Measurements from ENCODE around the gene TBC1D25. TPM values are rescaled to one million over a fixed set of nuclear protein-coding genes. Genes with fewer than 3 reads are reported as not detected.
A peak's percentile ranks its signal among the peaks of the same experiment; 100 is the strongest.

Gene TBC1D25
- total RNA-seq, 2 donors from 2014 or later = 8.1 to 11.6 TPM

DNA sequence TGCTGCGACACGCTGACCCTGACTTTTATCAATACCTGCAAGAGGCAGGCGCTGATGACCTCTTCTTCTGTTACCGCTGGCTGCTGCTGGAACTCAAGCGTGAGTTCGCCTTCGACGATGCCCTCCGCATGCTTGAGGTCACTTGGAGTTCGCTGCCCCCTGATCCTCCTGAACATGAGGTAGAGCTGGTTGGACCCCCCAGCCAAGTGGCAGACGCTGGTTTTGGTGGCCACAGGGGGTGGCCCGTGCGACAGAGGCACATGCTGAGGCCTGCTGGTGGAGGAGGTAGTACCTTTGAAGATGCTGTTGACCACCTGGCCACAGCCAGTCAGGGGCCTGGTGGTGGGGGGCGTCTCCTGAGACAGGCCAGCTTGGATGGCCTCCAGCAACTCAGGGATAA, 20.5 kb downstream of the TBC1D25 start:
- TF ChIP-seq, protein P1, sequence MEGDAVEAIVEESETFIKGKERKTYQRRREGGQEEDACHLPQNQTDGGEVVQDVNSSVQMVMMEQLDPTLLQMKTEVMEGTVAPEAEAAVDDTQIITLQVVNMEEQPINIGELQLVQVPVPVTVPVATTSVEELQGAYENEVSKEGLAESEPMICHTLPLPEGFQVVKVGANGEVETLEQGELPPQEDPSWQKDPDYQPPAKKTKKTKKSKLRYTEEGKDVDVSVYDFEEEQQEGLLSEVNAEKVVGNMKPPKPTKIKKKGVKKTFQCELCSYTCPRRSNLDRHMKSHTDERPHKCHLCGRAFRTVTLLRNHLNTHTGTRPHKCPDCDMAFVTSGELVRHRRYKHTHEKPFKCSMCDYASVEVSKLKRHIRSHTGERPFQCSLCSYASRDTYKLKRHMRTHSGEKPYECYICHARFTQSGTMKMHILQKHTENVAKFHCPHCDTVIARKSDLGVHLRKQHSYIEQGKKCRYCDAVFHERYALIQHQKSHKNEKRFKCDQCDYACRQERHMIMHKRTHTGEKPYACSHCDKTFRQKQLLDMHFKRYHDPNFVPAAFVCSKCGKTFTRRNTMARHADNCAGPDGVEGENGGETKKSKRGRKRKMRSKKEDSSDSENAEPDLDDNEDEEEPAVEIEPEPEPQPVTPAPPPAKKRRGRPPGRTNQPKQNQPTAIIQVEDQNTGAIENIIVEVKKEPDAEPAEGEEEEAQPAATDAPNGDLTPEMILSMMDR (IDR thresholded peaks at IDR 0.05) = no peak
- no peaks in the 10 kb centered on the region for H3K4me1 ChIP-seq
- H3K27ac ChIP-seq = no peak overlapping the region
- H3K9ac ChIP-seq (ENCODE audit: low read depth in 2 of 2, low read length in 2 of 2) = no peak overlapping the region
- no peak overlapping the region for H3K4me3 ChIP-seq
- intact Hi-C loops (cut with DNase I) = no loop called here
- no peaks in the 10 kb centered on the region for H3K9me3 ChIP-seq
- H3K27me3 ChIP-seq = no peaks in the 10 kb centered on the region
- DNase-seq = no peak
- H3K36me3 ChIP-seq = no peaks in the 10 kb centered on the region

DNA sequence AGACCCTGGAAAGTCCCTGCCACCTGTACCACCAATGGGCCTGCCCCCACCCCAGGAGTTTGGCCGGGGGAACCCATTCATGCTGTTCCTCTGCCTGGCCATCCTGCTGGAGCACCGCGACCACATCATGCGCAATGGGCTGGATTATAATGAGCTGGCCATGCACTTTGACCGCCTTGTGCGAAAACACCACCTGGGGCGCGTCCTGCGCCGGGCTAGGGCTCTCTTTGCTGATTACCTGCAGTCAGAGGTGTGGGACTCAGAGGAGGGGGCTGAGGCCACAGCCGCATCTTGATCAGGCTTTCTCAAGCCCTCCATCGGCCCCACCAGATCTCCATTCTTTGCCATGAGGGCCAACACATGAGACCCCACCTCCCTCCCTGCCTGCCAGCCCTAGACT, 21.2 kb downstream of the TBC1D25 start:
- no peaks in the 10 kb centered on the region for H3K4me1 ChIP-seq
- intact Hi-C loops (cut with DNase I) = no loop called here

DNA sequence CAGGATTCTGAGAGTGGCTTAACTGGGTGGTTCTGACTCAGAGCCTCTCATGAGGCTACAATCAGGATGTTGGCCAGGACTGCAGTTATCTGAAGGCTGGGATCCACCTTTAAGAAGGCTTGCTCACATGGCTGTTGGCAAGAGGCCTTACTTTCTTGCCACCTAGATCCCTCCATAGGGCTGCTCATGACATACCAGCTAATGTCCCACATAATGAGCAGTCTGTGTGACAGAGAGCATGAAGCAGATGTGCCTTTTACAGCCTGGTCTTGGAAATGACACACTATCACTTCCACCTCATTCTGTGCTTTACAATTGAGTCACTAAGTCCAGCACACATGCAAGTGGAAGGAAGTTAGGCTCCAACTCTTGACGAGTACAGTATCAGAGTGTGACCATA, 30.4 kb downstream of the TBC1D25 start:
- H3K4me1 ChIP-seq = no peaks in the 10 kb centered on the region
- H3K27me3 ChIP-seq = no peaks in the 10 kb centered on the region
- TF ChIP-seq, protein P1 (IDR thresholded peaks at IDR 0.05) = no peak
- H3K27ac ChIP-seq = no peak overlapping the region
- no peaks in the 10 kb centered on the region for H3K9me3 ChIP-seq
- no peak overlapping the region for H3K4me3 ChIP-seq
- no peak for DNase-seq
- no peaks in the 10 kb centered on the region for H3K36me3 ChIP-seq
- intact Hi-C loops (cut with DNase I) = no loop called here
- H3K9ac ChIP-seq (ENCODE audit: low read depth in 2 of 2, low read length in 2 of 2) = no peak overlapping the region

More for the DNA sequence above, 21.2 kb downstream of the TBC1D25 start:
- no peaks in the 10 kb centered on the region for H3K36me3 ChIP-seq
- H3K9ac ChIP-seq (ENCODE audit: low read depth in 2 of 2, low read length in 2 of 2) = no peak overlapping the region
- TF ChIP-seq, protein P1 (IDR thresholded peaks at IDR 0.05) = no peak
- no peak for DNase-seq
- no peaks in the 10 kb centered on the region for H3K9me3 ChIP-seq
- no peak overlapping the region for H3K4me3 ChIP-seq
- H3K27me3 ChIP-seq = no peaks in the 10 kb centered on the region
- no peak overlapping the region for H3K27ac ChIP-seq

DNA sequence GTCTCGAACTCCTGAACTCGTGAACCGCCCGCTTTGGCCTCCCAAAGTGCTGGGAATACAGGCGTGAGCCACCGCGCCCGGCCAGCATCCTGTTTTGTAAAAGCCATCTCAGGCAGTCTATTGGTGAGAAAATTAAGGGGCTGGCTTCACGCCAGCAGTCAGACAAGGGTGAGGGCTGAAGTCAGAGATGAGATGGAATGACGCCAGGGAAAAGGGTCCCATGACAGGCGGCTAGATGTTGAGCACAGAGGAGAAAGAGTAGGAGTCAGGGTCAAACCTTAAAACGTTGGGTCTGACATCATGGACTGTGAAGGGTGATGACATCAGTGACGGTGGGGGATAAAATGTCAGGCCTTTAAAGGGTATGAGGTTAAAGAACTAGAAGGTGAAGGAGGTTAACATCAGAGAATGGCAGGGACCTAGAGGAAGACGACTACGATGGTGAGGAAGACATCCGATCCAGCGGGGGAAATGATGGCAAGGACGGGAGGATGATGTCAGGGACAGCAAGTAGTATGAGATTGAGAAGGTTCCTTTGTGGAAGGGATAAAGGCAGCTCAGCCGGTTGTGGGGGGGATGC, 34.3 kb downstream of the TBC1D25 start:
- Histone ChIP-seq H3K4me1 (no peaks in the 10 kb centered on the region), H3K27me3 (no peaks in the 10 kb centered on the region), H3K9me3 (no peaks in the 10 kb centered on the region), H3K9ac (ENCODE audit: low read depth in 2 of 2, low read length in 2 of 2) (peak overlapping the region; percentile 41 to 82), H3K36me3 (no peaks in the 10 kb centered on the region), H3K27ac (peak overlapping the region; percentile 92), H3K4me3 (peak overlapping the region; percentile 60)
- intact Hi-C loops (cut with DNase I) = no loop called here
- DNase-seq = peak; percentile 28
- TF ChIP-seq, protein P1 (IDR thresholded peaks at IDR 0.05) = no peak

DNA sequence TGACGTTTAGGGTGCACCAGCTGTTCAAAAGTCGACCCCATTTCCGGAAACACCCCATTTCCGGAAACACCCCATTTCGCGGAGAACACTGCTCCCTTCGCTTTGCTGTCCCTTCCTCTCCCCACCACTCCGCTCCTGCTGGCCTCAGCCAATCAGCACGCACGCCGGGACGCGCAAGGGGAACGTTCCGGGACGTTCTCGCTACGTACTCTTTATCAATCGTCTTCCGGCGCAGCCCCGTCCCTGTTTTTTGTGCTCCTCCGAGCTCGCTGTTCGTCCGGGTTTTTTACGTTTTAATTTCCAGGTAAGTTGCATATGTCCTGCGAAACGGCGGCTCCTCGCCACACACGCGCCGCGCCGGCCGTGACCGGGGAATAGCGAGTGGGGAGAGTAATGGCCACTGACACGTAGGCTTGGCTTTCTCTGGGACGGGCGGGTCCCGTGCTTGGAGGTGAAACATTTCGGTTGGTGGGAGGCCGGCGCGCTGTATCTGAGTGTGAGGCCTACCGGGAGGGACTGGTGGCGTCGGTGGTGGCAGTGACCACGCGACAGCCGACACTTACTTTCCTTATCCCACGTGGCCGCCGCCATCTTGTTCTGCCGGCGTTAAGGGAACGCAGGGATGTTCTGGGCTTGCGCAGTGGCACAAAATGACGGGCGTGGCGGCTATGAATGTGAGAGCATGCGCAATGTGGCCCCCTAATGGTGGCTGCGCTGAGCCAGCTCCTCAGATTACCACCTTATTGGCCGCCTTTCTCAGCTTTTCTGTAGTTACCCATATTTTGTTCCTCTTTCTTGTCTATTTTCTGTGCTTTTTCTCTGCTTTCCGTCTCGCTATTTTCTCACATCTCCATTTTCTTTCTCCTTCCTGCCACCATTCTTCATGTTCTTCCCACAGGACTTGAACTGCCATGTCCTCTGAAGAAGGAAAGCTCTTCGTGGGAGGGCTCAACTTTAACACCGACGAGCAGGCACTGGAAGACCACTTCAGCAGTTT, 35.1 kb downstream of the TBC1D25 start, which contains the start of gene RBM3:
RBM3 (plus strand) TSS at position 215 of the 997 bp plus-strand sequence; CDS start at position 912, 697 bp downstream.
- Histone ChIP-seq H3K4me1 (no peaks in the 10 kb centered on the region), H3K4me3 (peak within 1 kb of the TSS; percentile 60), H3K9me3 (no peaks in the 10 kb centered on the region), H3K27ac (peak within 1 kb of the TSS; percentile 92), H3K9ac (ENCODE audit: low read depth in 2 of 2, low read length in 2 of 2) (peak within 1 kb of the TSS; percentile 82 to 92), H3K36me3 (no peaks in the 10 kb centered on the region), H3K27me3 (no peaks in the 10 kb centered on the region)
- TF ChIP-seq, protein P1 (IDR thresholded peaks at IDR 0.05) = no peak
- DNase-seq = peak; percentile 94
- intact Hi-C loops (cut with DNase I) = no loop called here
